ENCODE measurements around the gene TBC1D22A.
"Not testable (repeated sequence)": the region's sequence is repeated elsewhere in the genome, so short reads cannot be mapped to it uniquely, and the experiment has no call there.

TBC1D22A gene

DNA sequence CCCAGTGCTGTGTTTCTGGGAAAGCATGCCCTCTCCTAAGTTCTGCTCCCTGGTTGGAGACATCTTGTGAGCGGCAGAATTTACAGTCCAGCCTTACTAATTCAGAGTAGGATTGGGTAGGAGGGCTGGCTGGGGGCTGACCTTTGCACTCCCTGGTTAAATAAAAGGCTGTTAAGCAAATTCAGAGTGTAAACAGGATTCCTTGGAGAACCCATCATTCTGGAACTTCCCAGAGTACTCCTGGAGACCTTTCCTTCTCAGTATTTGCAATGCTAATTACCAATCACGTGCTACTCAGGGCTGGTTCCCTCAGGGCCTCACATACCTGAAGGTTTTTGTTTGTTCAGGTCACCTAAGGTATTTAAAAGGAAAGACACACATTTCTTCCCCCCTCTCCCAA lies 340.2 kb downstream of the TBC1D22A start:
- DNase-seq (ENCODE audit: low read depth in 2 of 2): no peak

DNA sequence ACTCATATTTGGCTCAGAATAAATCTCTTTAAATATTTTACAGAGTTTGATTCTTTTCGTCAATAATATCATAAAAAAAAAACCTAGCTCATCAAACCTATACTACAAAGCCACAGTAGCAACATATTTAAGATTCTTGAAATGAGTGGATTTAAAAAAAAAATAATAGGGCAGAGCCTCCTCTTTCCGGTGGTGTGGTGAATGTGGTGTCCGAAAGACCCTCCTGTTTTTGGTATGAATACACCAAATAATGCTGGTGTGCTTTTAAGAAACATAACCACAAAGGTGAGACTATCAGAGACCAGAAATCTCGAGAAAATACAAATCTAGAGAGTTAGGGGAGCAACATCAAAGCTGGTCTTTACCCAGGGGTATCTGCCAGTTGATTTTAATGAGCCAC lies 342.6 kb downstream of the TBC1D22A start:
- DNase-seq (ENCODE audit: low read depth in 2 of 2): no peak

DNA sequence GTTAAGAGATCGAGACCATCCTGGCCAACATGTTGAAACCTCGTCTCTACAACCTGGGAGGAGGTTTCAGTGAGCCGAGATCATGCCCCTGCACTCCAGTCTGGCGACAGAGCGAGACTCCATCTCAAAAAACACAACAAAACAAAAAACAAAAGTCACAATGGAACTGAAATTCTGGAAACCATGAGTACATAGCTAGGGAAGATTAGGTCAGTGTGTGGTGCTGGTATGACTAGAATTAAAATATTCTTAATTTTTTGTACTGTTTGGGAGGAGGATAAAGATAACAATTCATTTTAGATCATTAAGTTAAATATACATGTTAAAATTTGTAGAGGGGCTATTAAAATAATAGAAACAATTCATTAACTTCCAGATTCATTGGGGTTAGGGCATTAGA lies 344.4 kb downstream of the TBC1D22A start:
- no peak for DNase-seq (ENCODE audit: low read depth in 2 of 2)

DNA sequence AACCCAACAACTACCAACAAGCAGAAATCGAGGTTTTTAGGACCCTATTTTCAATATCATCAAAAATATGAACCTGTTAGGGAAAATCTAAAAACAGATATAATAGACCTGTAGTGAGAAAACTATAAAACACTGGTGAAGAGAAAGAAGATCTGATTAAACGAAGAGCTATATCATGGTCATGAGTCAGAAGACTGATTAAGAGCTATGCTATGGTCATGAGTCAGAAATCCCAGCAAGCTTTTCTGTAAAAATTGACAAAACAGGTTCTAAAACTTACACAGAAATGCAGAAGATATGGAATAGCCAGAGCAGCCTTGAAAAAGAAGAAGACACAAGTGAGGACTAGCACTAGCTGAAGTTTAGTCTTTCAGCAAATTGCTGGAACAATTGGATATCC lies 345.0 kb downstream of the TBC1D22A start:
- peak; percentile 37 to 49 for DNase-seq (ENCODE audit: low read depth in 2 of 2)

DNA sequence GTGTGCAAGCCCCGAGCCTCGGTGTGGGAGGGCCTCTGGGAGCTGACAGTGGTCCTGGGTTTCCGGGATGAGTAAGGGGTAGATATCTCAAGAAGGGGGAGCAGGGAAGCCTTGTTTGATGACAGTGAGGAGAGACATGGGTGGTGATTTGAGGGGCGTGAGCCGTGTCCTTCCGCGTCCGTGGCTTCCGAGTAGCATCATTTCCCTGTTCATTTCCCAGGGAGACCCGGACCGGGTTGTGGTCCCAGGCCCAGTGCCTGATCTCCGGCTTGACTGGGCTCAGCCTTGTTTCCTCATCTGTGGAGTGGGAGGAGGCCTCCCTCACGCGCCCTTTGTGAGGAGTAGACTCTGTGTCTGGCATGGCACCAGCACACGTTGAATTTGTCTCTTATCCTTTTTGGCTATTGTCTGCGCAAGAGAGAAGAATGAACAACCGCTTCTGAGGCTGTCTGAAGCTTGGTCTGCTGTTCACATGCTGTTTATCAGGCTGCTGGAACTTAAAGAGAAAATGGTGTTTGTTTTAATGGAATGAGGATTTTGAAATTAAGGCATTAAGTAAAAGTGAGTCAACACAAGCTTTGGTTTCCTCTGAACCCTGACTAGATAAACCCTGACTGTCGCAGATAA lies 348.5 kb downstream of the TBC1D22A start:
- no peak for DNase-seq (ENCODE audit: low read depth in 2 of 2)

DNA sequence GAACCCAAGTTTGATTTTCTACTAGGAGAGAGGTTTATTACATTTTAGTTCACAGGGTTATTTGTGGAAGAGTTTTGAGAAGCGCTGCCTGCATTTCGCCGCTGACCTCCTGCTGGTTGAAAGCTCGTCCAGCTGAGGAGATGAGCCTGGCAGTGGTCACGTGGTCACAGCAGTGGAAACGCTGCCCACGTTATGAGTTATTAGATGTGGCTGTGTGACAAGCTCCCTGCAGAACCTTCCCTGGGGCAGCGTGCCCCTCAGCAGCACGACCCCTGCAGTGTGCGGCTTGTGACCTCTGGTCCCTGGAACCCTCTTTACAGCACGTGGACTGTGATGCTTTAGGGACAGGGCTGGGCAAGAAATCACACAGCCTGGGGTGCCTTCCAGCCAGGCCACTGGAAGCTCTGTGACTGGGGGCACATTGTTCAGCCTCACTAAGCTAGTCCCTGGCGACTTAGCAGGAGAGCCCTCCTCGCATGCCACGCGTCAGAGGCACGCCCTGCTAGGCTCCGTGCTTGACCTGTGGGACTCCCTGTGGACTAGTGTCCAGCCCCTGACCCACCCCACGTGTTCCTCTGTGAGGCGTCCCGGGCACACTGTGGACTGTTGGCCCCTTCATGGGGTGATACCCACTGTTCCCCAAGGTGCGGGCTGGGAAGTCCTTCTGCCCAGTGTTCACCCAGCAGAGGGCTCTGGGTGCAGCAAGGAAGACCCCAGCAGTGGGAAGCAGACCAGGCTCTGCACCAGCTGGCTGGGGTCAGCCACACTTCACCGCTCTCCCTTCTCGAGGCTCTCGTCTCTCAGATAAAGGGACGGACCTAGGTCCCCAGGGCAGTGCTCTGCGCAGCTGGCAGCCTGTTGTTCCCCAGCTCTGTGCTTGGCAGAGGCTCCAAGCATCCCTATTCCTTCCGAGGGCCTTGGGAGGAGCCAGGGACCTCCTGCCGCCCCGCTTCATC lies 349.5 kb downstream of the TBC1D22A start:
- no peak for DNase-seq (ENCODE audit: low read depth in 2 of 2)

DNA sequence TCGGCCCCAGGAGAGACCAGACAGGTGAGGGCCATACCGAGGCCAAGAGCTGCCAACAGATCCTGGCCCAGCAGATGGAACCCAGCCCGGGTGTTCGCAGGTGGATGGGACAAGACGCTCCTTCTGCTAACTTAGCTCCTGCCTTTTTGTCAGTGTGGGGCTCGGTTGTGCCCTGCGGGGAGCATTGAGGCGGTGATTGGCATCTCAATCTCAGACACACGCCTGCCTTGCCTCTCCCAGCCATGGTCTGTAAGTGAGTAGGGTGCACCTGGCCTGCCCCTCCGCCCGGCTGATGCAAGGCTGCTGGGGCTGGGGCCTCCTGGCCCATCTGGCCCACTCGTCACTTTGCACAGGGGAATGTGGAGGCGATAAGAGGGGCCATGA lies 350.1 kb downstream of the TBC1D22A start:
- no peak for DNase-seq (ENCODE audit: low read depth in 2 of 2)

DNA sequence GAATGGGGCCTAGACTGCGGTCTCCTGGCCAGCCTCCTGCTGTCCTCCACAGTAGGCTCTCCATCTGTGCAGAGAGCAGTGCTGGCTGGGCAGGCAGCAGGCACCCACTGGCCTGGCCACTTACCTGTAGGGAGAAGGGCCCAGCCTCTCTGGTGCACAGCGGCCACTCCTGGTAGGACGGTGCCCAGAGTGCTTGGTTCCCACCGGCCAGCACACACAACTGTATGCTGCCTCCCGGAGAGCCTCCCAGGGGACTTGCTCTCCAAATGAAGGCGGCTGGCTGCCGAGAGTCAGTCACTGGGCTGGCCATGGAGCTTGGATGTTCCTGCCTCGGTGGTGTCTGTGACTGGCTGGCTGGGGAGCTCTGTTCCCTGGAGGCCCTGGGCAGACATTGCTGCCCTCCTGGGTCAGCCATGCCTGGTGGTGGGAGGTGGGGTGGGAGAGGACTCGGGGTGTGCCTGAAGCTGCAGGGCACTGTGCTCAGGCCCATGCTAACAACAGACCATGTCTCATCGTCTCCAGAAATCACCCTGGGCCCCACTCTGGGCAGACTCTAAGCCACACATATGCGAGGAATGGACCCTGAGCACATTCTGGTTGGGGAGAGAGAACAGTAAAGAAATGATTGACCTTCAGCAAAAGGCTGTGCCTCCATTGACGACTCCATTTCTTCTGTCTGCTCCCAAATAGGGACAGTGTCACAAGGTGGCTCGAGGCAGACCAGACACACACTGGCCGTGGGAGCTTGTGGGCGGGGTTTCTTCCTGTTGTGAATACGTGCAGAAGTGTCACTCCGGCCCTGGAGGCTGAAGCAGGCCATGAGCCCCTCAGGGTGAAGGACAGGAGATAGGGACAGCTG lies 350.8 kb downstream of the TBC1D22A start:
- no peak for DNase-seq (ENCODE audit: low read depth in 2 of 2)

DNA sequence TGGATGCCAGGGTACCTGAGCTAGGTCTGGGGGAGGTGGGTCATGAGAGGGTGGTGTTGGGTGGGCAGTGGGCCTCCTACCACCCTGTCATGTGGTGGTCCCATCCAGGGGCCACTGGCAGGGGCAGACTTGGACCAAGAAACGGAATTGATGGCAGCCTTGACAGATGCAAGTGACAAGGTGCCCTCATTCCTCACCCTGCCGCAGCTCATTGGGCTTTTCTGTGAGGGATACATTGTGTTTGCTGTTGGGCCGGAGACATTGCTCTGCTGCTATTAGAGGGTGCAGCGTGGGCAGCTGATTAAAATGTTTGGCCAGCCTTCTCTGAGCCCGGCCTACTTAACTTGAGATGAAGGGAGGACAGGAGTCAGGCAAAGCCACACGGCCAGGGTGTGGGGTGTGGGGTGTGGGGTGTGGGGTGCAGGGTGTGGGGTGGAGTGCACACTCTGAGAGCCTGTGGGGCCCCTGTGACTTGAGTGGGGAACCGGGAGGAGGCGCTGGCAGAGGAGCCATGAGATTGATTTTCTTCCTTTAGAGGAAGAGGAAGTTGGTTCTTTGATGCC lies 351.5 kb downstream of the TBC1D22A start:
- no peak for DNase-seq (ENCODE audit: low read depth in 2 of 2)

DNA sequence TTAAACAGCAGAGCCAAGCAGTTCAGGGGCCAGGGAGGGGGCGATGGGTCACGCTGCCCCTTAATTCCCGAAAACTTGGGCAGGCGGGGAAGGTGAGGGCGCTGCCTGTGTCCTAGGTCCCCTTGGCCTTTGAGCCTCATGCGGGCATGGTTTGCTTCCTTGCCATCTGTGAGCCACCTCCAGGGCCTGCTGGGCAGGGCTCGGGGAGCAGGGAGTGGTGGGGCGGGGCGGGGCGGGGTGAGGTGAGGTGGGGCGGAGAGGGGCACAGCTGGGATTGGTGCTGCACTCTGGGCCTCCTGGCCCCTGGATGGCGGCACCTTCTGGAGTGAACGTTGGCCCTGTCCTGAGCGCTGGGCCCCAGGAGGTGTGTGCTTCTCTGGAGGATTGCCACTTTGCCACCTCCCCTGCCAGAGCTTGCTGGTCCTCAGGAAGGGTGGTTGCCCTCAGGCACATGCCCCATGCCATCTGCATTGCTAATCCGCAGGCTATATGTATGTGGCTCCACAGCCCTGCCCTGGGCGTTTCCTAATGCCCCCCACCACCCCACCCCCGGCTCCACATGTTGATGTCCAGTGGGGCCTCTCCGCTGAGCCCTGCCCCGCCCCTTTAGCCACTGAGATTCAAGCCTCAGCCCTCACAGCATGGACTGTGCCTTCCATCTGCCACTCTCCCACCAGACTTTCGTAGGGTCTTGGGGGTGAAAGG lies 352.5 kb downstream of the TBC1D22A start:
- DNase-seq (ENCODE audit: low read depth in 2 of 2): no peak

DNA sequence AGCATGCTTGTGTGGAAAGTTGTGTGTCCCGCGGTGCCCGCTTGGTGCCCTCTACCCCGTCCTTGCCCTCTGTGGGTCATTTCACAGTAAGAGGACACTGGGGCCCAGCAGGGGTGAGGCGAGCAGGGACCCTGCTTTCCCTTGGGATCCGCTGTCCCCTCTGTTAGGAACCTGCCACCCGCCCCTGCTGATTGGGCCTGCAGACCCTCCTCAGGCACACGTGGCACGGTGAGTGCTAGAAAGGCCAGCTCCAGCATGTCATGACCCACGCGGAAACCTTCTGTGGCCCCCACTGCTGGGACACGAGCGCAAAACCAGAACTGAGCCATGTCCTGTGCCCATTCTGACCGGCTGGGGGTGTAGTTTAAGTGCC lies 353.1 kb downstream of the TBC1D22A start:
- no peak for DNase-seq (ENCODE audit: low read depth in 2 of 2)

DNA sequence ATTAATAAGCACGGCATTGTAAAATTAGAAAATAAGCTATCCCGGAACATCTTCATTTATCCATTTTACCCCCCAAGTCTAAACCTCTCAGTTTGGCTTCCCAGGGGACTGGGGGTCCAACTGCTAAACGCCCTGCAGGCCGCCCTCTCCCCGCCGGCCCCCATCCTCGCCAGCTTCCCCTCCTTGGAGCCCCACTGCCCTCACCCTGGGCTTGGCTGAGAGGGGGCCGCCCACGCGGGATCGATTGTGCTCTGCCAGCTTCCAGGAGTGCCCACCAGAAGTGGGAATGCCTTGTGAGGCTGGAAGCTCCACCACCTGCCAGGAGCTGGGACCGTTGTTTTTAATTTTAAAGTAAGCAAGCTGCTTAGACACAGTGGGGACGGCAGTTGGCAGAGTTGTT lies 353.5 kb downstream of the TBC1D22A start:
- no peak for DNase-seq (ENCODE audit: low read depth in 2 of 2)

DNA sequence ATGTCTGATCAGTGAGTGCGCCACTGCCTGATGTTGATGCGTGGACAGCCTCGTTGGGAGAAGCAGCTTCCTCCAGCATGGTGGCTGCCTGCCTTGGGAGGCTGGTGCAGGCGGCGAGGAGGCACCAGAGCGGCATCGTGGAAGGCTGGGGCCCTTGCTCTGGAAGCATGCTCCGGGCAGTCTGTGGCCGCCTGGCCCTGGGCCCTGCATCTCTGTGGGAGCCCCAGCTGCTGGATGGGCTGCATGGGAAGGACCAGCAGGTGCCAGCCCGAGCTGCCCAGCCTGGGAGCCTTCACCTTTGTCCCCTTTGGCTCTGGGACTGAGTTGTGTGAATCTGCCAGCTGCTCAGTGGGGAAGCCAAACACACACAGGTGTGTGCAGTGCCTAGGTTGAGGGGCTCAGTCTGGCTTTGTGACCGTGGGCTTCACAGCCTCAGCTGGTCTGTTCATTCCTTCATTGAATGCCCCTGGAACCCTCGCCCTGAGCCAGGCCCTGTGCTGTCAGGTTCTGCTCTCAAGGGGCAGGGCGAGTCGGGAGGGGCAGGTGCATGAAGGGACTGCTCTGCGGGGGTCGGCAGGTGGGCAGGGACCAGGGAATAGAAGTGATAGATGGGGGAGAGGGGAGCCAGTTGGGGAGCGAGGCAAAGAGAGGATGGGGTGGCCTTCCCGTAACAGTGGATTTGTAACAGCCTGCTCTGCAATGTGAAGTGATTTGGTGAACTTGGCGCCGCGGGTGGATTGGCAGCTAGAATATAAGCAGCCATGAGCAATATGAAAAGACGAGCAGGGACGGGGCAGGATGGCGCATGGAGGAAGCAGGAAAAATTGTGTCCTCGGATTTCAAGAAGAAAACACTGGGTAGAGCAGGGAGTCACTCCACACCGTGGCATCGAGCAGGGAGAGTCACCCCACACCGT lies 354.2 kb downstream of the TBC1D22A start:
- no peak for DNase-seq (ENCODE audit: low read depth in 2 of 2)

DNA sequence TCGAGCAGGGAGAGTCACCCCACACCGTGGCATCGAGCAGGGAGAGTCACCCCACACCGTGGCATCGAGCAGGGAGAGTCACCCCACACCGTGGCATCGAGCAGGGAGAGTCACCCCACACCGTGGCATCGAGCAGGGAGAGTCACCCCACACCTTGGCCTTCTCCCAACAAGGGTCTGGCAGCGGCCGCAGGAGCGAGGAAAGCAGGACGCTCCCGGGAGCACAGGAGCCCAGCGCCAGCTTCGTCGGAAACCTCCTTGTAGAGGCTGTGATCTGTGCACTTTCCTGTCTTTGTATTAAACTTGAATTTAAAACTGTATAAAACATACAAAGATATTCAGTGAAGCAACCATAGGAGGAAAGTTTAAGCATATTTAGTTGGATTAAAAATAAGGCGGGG lies 355.0 kb downstream of the TBC1D22A start:
- not testable (repeated sequence) for DNase-seq (ENCODE audit: low read depth in 2 of 2)

DNA sequence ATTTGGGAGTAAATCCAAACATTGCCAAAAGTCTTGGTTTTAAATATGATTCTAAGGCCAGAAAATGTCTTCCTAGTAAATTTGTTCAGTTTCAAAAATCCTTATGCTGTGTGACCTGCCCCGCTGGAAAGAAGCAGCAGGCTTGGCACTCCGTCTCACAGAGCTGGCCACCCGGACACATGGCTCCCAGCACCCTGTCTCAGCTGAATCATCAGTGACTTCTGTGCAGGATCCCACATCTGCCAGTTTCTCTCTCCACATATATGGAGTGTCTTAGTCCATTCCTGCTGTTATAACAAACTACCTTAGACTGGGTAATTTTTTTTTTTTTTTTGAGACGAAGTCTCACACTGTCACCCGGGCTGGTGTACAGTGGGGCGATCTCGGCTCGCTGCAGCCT lies 356.7 kb downstream of the TBC1D22A start:
- no peak for DNase-seq (ENCODE audit: low read depth in 2 of 2)

DNA sequence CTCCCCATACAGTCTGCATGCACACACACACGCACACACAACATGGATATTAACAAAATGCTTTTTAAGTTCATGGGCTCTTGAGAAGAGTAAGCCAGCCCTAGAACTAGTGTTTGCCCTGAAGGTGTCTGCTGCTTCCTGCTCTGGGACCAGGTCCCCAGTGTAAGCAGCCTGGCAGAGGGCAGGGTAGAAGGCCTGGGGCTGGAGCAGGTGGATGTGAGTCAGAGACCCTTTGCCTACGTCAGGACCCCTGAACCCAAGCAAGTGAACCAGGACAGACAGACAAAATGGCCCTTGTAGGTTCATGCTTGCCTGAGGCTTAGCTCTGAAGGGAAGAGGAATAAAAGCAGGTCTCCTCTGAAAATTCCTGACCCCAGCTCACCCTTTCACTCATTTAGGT lies 357.9 kb downstream of the TBC1D22A start:
- DNase-seq (ENCODE audit: low read depth in 2 of 2): no peak

DNA sequence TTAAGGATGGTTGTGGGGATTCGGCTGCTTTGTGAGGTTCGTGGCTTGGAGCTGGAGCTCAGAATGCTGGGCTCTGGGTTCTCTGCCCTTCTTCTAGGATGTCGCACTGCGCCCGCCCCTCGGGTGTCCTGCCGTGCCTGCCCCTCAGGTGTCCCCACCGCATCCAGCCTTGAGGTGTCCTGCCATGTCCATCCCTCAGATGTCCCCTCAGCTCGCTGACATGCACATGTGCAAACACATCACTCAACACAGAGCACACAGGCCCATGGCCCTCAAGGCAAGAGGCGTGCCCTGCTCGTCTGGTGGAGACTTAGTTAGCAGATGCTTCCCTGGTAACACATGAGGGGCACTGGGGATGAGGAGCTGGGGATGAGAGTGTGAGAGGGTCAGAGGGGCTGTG lies 359.3 kb downstream of the TBC1D22A start:
- no peak for DNase-seq (ENCODE audit: low read depth in 2 of 2)

DNA sequence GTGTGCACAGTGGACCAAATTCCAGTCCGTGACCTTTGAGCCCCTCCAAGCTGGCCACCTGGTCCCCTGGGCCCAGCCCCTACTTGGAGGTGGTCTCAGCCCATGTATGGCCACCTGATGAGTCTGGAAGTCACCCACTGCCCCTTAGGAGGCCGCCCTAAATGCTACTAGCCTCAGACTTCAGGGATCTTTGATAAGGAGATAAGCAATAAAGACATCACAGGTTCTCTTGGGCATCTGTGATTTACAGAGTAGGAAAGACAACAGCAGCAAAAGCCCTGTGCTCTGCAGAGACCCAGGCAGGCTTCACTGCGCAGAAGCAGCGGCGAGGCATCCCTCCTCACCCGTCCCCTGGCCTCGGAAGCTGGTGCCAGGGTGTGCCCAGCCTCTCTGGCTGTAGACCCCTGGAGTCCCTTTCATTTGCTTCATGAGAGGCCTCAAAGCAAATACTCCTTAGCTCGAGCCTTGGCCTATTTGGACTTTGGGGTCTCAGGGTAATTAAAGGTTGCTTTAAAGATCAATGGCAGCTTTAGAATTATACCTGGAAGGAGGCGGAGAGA lies 360.1 kb downstream of the TBC1D22A start:
- DNase-seq (ENCODE audit: low read depth in 2 of 2): no peak

DNA sequence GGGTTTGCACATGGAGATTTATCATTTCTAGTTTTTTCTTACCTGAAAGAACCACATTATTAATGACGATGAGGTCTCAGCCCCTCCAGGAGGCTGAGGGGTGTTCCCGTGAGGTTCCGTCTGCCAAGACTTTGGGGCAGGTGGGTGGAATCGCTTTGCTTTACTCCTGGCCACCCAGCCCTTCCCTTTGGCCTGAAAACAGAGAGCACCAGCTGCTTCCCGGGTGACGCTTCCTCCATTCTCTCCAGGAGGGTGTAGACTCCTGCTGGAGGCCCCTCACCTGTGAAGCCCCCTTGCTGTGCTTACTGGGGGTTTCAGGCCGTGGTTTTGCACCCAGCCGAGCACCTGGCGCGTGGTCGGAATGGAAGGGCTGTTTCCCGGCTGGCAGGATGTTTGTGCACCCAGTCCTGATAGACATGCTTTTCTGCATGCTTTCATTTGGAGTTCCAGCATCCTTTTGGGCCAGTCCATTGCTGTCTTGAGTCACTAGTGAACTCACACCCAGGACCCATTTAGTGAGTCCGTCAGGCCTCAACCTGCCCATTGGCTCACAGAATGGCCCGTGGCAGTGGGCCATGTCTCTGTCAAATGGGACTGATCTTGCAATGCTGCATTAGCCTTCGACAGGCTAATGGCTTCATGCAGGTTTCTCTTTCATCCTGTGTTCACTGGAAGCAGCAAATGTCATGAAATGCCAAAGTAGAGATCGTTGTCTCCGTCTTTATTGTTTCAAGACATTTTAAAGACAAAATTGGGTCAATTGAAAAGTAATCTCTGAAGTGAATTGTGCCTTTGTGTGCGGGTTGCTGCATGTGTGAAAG lies 360.8 kb downstream of the TBC1D22A start:
- no peak for DNase-seq (ENCODE audit: low read depth in 2 of 2)
